OCI-LY1 (cell line): ENCODE measurements around the gene SC5D.

Experiments
- H2AFZ ChIP-seq: fragments of 200-600 bp; sonication (generic), shearing (Covaris generic); 2 replicates; pipeline ENCODE4 v1.6.0; 2014; ENCODE audit warnings: antibody characterized with exemption, mild to moderate bottlenecking, low read length
- H3F3A ChIP-seq: fragments of 200-600 bp; sonication (generic), shearing (Covaris generic); 2 replicates; pipeline ENCODE4 v1.6.0; 2014; ENCODE audit warnings: mild to moderate bottlenecking, antibody characterized with exemption, low read length, moderate library complexity; ENCODE audit not compliant: insufficient read depth
- H3K27ac ChIP-seq: fragments of 200-600 bp; sonication (generic); 2 replicates; pipeline ENCODE4 v1.5.1; 2014; ENCODE audit warnings: low read length, mixed run types, mild to moderate bottlenecking, low read depth; ENCODE audit not compliant: poor library complexity, severe bottlenecking
- H3K27me3 ChIP-seq: fragments of 200-600 bp; sonication (generic); 2 replicates; pipeline ENCODE4 v1.6.0; 2014; ENCODE audit warnings: antibody characterized with exemption, mild to moderate bottlenecking, low read length, moderate library complexity; ENCODE audit not compliant: insufficient read depth
- H3K36me3 ChIP-seq: fragments of 200-600 bp; sonication (generic); 2 replicates; pipeline ENCODE4 v1.6.1; 2014; ENCODE audit warnings: mild to moderate bottlenecking, antibody characterized with exemption, low read length, moderate library complexity, mixed read lengths; ENCODE audit not compliant: insufficient read depth
- H3K4me1 ChIP-seq: fragments of 200-600 bp; sonication (generic); 2 replicates; pipeline ENCODE4 v1.5.1; 2014; ENCODE audit warnings: mild to moderate bottlenecking, low read length, moderate library complexity; ENCODE audit not compliant: insufficient read depth, severe bottlenecking
- H3K4me2 ChIP-seq: fragments of 200-600 bp; sonication (generic), shearing (Covaris generic); 2 replicates; pipeline ENCODE4 v1.6.1; 2014; ENCODE audit warnings: low read length
- H3K4me3 ChIP-seq: fragments of 200-600 bp; sonication (generic); 2 replicates; pipeline ENCODE4 v1.5.1; 2014; ENCODE audit warnings: low read length, low read depth, mild to moderate bottlenecking, mixed read lengths; ENCODE audit not compliant: poor library complexity, severe bottlenecking
- H3K79me2 ChIP-seq: fragments of 200-600 bp; shearing (Covaris generic); 2 replicates; pipeline ENCODE4 v1.6.1; 2016; ENCODE audit warnings: mixed run types, low read length, mixed read lengths; ENCODE audit not compliant: insufficient read depth
- H3K9ac ChIP-seq: fragments of 200-600 bp; sonication (generic), shearing (Covaris generic); 2 replicates; pipeline ENCODE4 v1.6.1; 2014; ENCODE audit warnings: mild to moderate bottlenecking, low read length, mixed read lengths
- H3K9me2 ChIP-seq: fragments of 200-600 bp; sonication (generic), shearing (Covaris generic); 2 replicates; pipeline ENCODE4 v1.6.1; 2014; ENCODE audit warnings: low read depth, mild to moderate bottlenecking, low read length, mixed read lengths
- H3K9me3 ChIP-seq: fragments of 200-600 bp; shearing (Covaris generic); 2 replicates; pipeline ENCODE4 v1.6.1; 2014; ENCODE audit warnings: low read length, mixed read lengths
- H4K20me1 ChIP-seq: fragments of 200-600 bp; sonication (generic), shearing (Covaris generic); 2 replicates; pipeline ENCODE4 v1.6.0; 2016; ENCODE audit warnings: mild to moderate bottlenecking, low read length; ENCODE audit not compliant: insufficient read depth
- CTCF ChIP-seq: fragments of 200-600 bp; sonication (generic), shearing (Covaris generic); IDR thresholded peaks from 2 replicates; pipeline ENCODE4 v1.5.1; 2017; ENCODE audit warnings: mild to moderate bottlenecking, antibody characterized with exemption, low read length, moderate library complexity, mixed read lengths
- EZH2 ChIP-seq: fragments of 200-600 bp; sonication (generic), shearing (Covaris generic); IDR thresholded peaks from 2 replicates; pipeline ENCODE4 v1.8.0; 2017; ENCODE audit warnings: borderline replicate concordance, mixed run types, mild to moderate bottlenecking, antibody characterized with exemption, low read length, moderate library complexity, mixed read lengths

The SC5D gene

GRCh38 chr11:121255473-121256125 is 37.0 kb upstream of the SC5D start:
- Histone ChIP-seq H3K9me2 (no peaks in the 10 kb centered on the region), H2AFZ (no peak overlapping the region), H3K27me3 (no peaks in the 10 kb centered on the region), H3K36me3 (no peaks in the 10 kb centered on the region), H3K4me1 (no peaks in the 10 kb centered on the region), H3K4me2 (no peak overlapping the region), H3K9ac (no peak overlapping the region), H3K4me3 (no peak overlapping the region), H4K20me1 (no peaks in the 10 kb centered on the region), H3K9me3 (no peaks in the 10 kb centered on the region), H3K27ac (no peak overlapping the region), H3K79me2 (no peaks in the 10 kb centered on the region), H3F3A (no peaks in the 10 kb centered on the region)
- no peak for TF ChIP-seq EZH2
- TF ChIP-seq CTCF: no peak

- H3K9me2 ChIP-seq: no peaks in the 10 kb centered on the region
- no peak overlapping the region for H3K9ac ChIP-seq
- no peaks in the 10 kb centered on the region for H3K4me1 ChIP-seq
- H2AFZ ChIP-seq: no peak overlapping the region
- no peaks in the 10 kb centered on the region for H3K27me3 ChIP-seq
- H3K4me2 ChIP-seq: no peak overlapping the region
- H3K9me3 ChIP-seq: no peaks in the 10 kb centered on the region
- TF ChIP-seq CTCF (no peak), EZH2 (no peak)
- no peaks in the 10 kb centered on the region for H3F3A ChIP-seq
- H4K20me1 ChIP-seq: no peaks in the 10 kb centered on the region
- H3K36me3 ChIP-seq: no peaks in the 10 kb centered on the region
- no peak overlapping the region for H3K4me3 ChIP-seq
- no peaks in the 10 kb centered on the region for H3K79me2 ChIP-seq
- no peak overlapping the region for H3K27ac ChIP-seq
Measured at GRCh38 chr11:121257289-121257688, 35.3 kb upstream of the SC5D start.

GRCh38 chr11:121257976-121258375 is 34.6 kb upstream of the SC5D start:
- Histone ChIP-seq H3K9ac (no peak overlapping the region), H3K4me2 (no peak overlapping the region), H3K36me3 (no peaks in the 10 kb centered on the region), H3F3A (no peaks in the 10 kb centered on the region), H3K4me1 (no peaks in the 10 kb centered on the region), H3K27ac (no peak overlapping the region), H3K4me3 (no peak overlapping the region), H3K9me2 (no peaks in the 10 kb centered on the region), H3K9me3 (no peaks in the 10 kb centered on the region), H3K27me3 (no peaks in the 10 kb centered on the region), H2AFZ (no peak overlapping the region), H3K79me2 (no peaks in the 10 kb centered on the region), H4K20me1 (no peaks in the 10 kb centered on the region)
- TF ChIP-seq EZH2: no peak
- TF ChIP-seq CTCF: no peak
